Breast epithelium (tissue), 4 donors: ENCODE measurements around the gene AGRN. TPM values are rescaled to one million over a fixed set of nuclear protein-coding genes. Genes with fewer than 3 reads are reported as not detected.

Source experiments
- DNase-seq, 2 donors: peaks; one replicate each; pipeline ENCODE4 v3.0.0-alpha.2; 2019; ENCODE audit warnings: low spot score in 2 of 2
- H3K27ac ChIP-seq, 2 donors: fragments of 200-600 bp; sonication (generic) in 1 of 2; one replicate each; pipeline ENCODE4 v1.5.1; 2016 to 2019; ENCODE audit warnings: mild to moderate bottlenecking in 1 of 2
- H3K27me3 ChIP-seq, 2 donors: fragments of 200-600 bp; sonication (generic) in 1 of 2; one replicate each; pipeline versions ENCODE4 v1.5.1 to v1.6.0; 2017 to 2019; ENCODE audit warnings: control low read depth in 1 of 2, mild to moderate bottlenecking in 1 of 2
- H3K36me3 ChIP-seq: fragments of 200-600 bp; one replicate; pipeline ENCODE4 v1.5.1; 2019
- H3K4me1 ChIP-seq, 2 donors: fragments of 200-600 bp; sonication (generic); one replicate each; pipeline ENCODE4 v1.5.1; 2016 to 2019; ENCODE audit warnings: control low read depth in 1 of 2
- H3K4me3 ChIP-seq, 3 donors: fragments of 200-600 bp; sonication (generic); 1 replicate in 2 of 3; 2 replicates in 1 of 3; pipeline ENCODE4 v1.5.1; 2016 to 2019; ENCODE audit warnings: mild to moderate bottlenecking in 3 of 3, moderate library complexity in 2 of 3
- H3K9me3 ChIP-seq, 2 donors: fragments of 200-600 bp; sonication (generic) in 1 of 2; one replicate each; pipeline ENCODE4 v1.5.1; 2016 to 2019; ENCODE audit warnings: control low read depth in 1 of 2
- CTCF ChIP-seq, 3 donors: fragments of 450-650 bp; IDR thresholded peaks; one replicate each; pipeline ENCODE4 v1.5.1; 2016 to 2017; ENCODE audit warnings: antibody characterized with exemption in 3 of 3, mild to moderate bottlenecking in 3 of 3, moderate library complexity in 3 of 3
- POLR2A ChIP-seq: fragments of 450-650 bp; IDR thresholded peaks from one replicate; pipeline ENCODE4 v1.6.1; 2016; ENCODE audit warnings: antibody characterized with exemption, mild to moderate bottlenecking, moderate library complexity
- POLR2AphosphoS5 ChIP-seq, 3 donors: sonication (generic); formaldehyde crosslinking; IDR thresholded peaks; one replicate each; pipeline ENCODE4 v1.6.1; 2017; ENCODE audit warnings: antibody characterized with exemption in 3 of 3
- intact Hi-C: fragments of 100-400 bp; cut with DNase I; formaldehyde crosslinking; loops from one replicate; pipeline ENCODE4 v1.15.1; 2023; ENCODE audit warnings: low total_unique reads
- total RNA-seq, 3 donors: library from RNA; depleted of rRNA; stranded (reverse); fragments of >200 nt; gene quantifications; one replicate each; pipeline ENCODE4 v1.1.0, GENCODE V29; 2016

AGRN gene
- total RNA-seq, 3 donors from 2014 or later: 9.1 to 37.0 (median 30.5) TPM

- Histone ChIP-seq H3K27ac (no peak overlapping the region), H3K4me3 (no peak overlapping the region), H3K4me1 (no peaks in the 10 kb centered on the region), H3K27me3 (no peaks in the 10 kb centered on the region), H3K36me3 (no peaks in the 10 kb centered on the region), H3K9me3 (no peaks in the 10 kb centered on the region)
- intact Hi-C loops: no loop called here
- TF ChIP-seq POLR2A (no peak), POLR2AphosphoS5 (IDR thresholded peaks at IDR 0.05) (no peak), CTCF (IDR thresholded peaks at IDR 0.05) (no peak)
- DNase-seq: no peak
Measured at GRCh38 chr1:1089731-1090423, 70.0 kb downstream of the AGRN start.

GRCh38 chr1:1090424-1091343 lies 70.8 kb downstream of the AGRN start:
- intact Hi-C loops: no loop called here
- TF ChIP-seq POLR2A: no peak
- TF ChIP-seq POLR2AphosphoS5 (IDR thresholded peaks at IDR 0.05): no peak
- TF ChIP-seq CTCF (IDR thresholded peaks at IDR 0.05): no peak
- Histone ChIP-seq H3K36me3 (no peaks in the 10 kb centered on the region), H3K27me3 (no peaks in the 10 kb centered on the region), H3K4me1 (no peaks in the 10 kb centered on the region), H3K9me3 (no peaks in the 10 kb centered on the region), H3K27ac (no peak overlapping the region), H3K4me3 (no peak overlapping the region)
- no peak for DNase-seq

- Histone ChIP-seq H3K4me1 (no peaks in the 10 kb centered on the region), H3K27me3 (no peaks in the 10 kb centered on the region), H3K27ac (no peak overlapping the region), H3K36me3 (no peaks in the 10 kb centered on the region), H3K9me3 (no peaks in the 10 kb centered on the region), H3K4me3 (no peak overlapping the region)
- intact Hi-C loops: no loop called here
- no peak for DNase-seq
- TF ChIP-seq POLR2A: no peak
- TF ChIP-seq POLR2AphosphoS5 (IDR thresholded peaks at IDR 0.05): no peak
- no peak for TF ChIP-seq CTCF (IDR thresholded peaks at IDR 0.05)
Measured at GRCh38 chr1:1091344-1092148, 71.6 kb downstream of the AGRN start.

GRCh38 chr1:1092149-1092855 lies 72.4 kb downstream of the AGRN start:
- no peak for DNase-seq
- no peak overlapping the region for H3K4me3 ChIP-seq
- H3K36me3 ChIP-seq: no peaks in the 10 kb centered on the region
- H3K9me3 ChIP-seq: no peaks in the 10 kb centered on the region
- intact Hi-C loops: no loop called here
- no peaks in the 10 kb centered on the region for H3K27me3 ChIP-seq
- no peaks in the 10 kb centered on the region for H3K4me1 ChIP-seq
- H3K27ac ChIP-seq: no peak overlapping the region
- TF ChIP-seq POLR2AphosphoS5 (IDR thresholded peaks at IDR 0.05) (no peak), POLR2A (no peak), CTCF (IDR thresholded peaks at IDR 0.05) (no peak)
